HL-60 (cell line): ENCODE results near the gene DPH1.
"Not testable (repeated sequence)": the region's sequence is repeated elsewhere in the genome, so short reads cannot be mapped to it uniquely, and the experiment has no call there.

Source experiments
- CTCF ChIP-seq: IDR thresholded peaks from one replicate; pipeline ENCODE4 v1.5.1; 2011; ENCODE audit warnings: low read length, control low read depth, inconsistent platforms; ENCODE audit not compliant: insufficient read depth
- POLR2AphosphoS5 ChIP-seq: IDR thresholded peaks from 2 replicates; pipeline ENCODE4 v1.6.1; 2012; ENCODE audit warnings: low read depth
- REST ChIP-seq: IDR thresholded peaks from 2 replicates; pipeline ENCODE4 v1.6.1; 2012; ENCODE audit warnings: low read depth; ENCODE audit not compliant: insufficient replicate concordance

- not testable (repeated sequence) for TF ChIP-seq CTCF, REST, POLR2AphosphoS5
Observed at GRCh38 chr17:2013220-2013993, 16.5 kb upstream of the DPH1 start.
